HepG2 (cell line): Measurements from ENCODE around the gene SH2D3C. TPM values are rescaled to one million over a fixed set of nuclear protein-coding genes. Genes with fewer than 3 reads are reported as not detected.
A peak's percentile ranks its signal among the peaks of the same experiment; 100 is the strongest.

ENCODE experiments used
- ARNTL ChIP-seq: sonication (generic); formaldehyde crosslinking; IDR thresholded peaks from 2 replicates; pipeline ENCODE4 v1.4.0; 2020; ENCODE audit warnings: mild to moderate bottlenecking, missing genetic modification reagents
- ATF7-NPFF ChIP-seq: sonication (generic); formaldehyde crosslinking; IDR thresholded peaks from 2 replicates; pipeline ENCODE4 v1.8.1; 2023; ENCODE audit warnings: mild to moderate bottlenecking, low read depth, missing genetic modification reagents, moderate library complexity
- BRCA1 ChIP-seq: sonication (generic); formaldehyde crosslinking; IDR thresholded peaks from 2 replicates; pipeline ENCODE4 v1.4.0; 2020; ENCODE audit warnings: missing genetic modification reagents
- CHD4 ChIP-seq: fragments of 200-600 bp; sonication (generic); IDR thresholded peaks from 2 replicates; pipeline ENCODE4 v1.7.0; 2017; ENCODE audit warnings: mild to moderate bottlenecking, low read length, borderline replicate concordance
- FOSL2 ChIP-seq: sonication (generic); formaldehyde crosslinking; IDR thresholded peaks from 2 replicates; pipeline ENCODE4 v1.4.0; 2020; ENCODE audit warnings: missing genetic modification reagents
- GFI1 ChIP-seq: sonication (generic); formaldehyde crosslinking; IDR thresholded peaks from 2 replicates; pipeline ENCODE4 v1.5.0; 2020; ENCODE audit warnings: missing genetic modification reagents, mild to moderate bottlenecking, borderline replicate concordance
- GTF2F1 ChIP-seq: fragments of 150-350 bp; IDR thresholded peaks from 2 replicates; pipeline ENCODE4 v1.6.1; 2014; ENCODE audit warnings: low read length
- NCOA5 ChIP-seq: sonication (generic); formaldehyde crosslinking; IDR thresholded peaks from 2 replicates; pipeline ENCODE4 v1.4.0; 2020; ENCODE audit warnings: missing genetic modification reagents
- NONO ChIP-seq, 2 experiments: fragments of 450-650 bp in 1 of 2; sonication (generic) in 1 of 2; formaldehyde crosslinking in 1 of 2; IDR thresholded peaks in 1 of 2; conservative IDR thresholded peaks in 1 of 2; 2 replicates each; pipeline versions ENCODE4 v1.6.1 to v1.8.0; 2017 to 2022; ENCODE audit warnings: mild to moderate bottlenecking in 1 of 2, missing genetic modification reagents in 1 of 2, moderate library complexity in 1 of 2
- SETDB1 ChIP-seq: sonication (generic); formaldehyde crosslinking; IDR thresholded peaks from 2 replicates; pipeline ENCODE4 v1.5.1; 2020; ENCODE audit warnings: missing genetic modification reagents, mild to moderate bottlenecking, borderline replicate concordance
- SKI ChIP-seq: fragments of 450-650 bp; IDR thresholded peaks from one replicate; pipeline ENCODE4 v1.6.1; 2018; ENCODE audit warnings: mild to moderate bottlenecking; ENCODE audit not compliant: partially characterized antibody
- SP2 ChIP-seq: sonication (generic); formaldehyde crosslinking; IDR thresholded peaks from 2 replicates; pipeline ENCODE4 v1.5.1; 2020; ENCODE audit warnings: mild to moderate bottlenecking, missing genetic modification reagents
- TBL1XR1 ChIP-seq: fragments of 150-350 bp; IDR thresholded peaks from 2 replicates; pipeline ENCODE4 v1.6.1; 2014; ENCODE audit warnings: borderline replicate concordance, low read length; ENCODE audit not compliant: partially characterized antibody
- ZNF138 ChIP-seq: sonication (generic); formaldehyde crosslinking; IDR thresholded peaks from 2 replicates; pipeline ENCODE4 v1.5.0; 2020; ENCODE audit warnings: mild to moderate bottlenecking, low read depth, missing genetic modification reagents
- ZNF292 ChIP-seq: sonication (generic); formaldehyde crosslinking; IDR thresholded peaks from 2 replicates; pipeline ENCODE4 v1.8.1; 2022; ENCODE audit warnings: mild to moderate bottlenecking, low read depth, missing genetic modification reagents, borderline replicate concordance
- ZNF407 ChIP-seq: sonication (generic); formaldehyde crosslinking; IDR thresholded peaks from one replicate; pipeline ENCODE4 v1.5.1; 2020; ENCODE audit warnings: mild to moderate bottlenecking, missing genetic modification reagents; ENCODE audit errors: not compliant biosample characterization
- ZNF451 ChIP-seq: sonication (generic); formaldehyde crosslinking; IDR thresholded peaks from 2 replicates; pipeline ENCODE4 v1.5.0; 2020; ENCODE audit warnings: mild to moderate bottlenecking, missing genetic modification reagents
- ZNF543 ChIP-seq: sonication (generic); formaldehyde crosslinking; IDR thresholded peaks from 2 replicates; pipeline ENCODE4 v1.4.0; 2020; ENCODE audit warnings: mild to moderate bottlenecking, missing genetic modification reagents
- ZNF562 ChIP-seq: sonication (generic); formaldehyde crosslinking; IDR thresholded peaks from 2 replicates; pipeline ENCODE4 v1.8.0; 2022; ENCODE audit warnings: missing genetic modification reagents, borderline replicate concordance
- ZNF569 ChIP-seq: sonication (generic); formaldehyde crosslinking; IDR thresholded peaks from 2 replicates; pipeline ENCODE4 v1.5.0; 2020; ENCODE audit warnings: mild to moderate bottlenecking, missing genetic modification reagents, moderate library complexity, borderline replicate concordance
- ZNF674 ChIP-seq: sonication (generic); formaldehyde crosslinking; IDR thresholded peaks from 2 replicates; pipeline ENCODE4 v1.5.0; 2020; ENCODE audit warnings: low read depth, mild to moderate bottlenecking, missing genetic modification reagents
- ZNF839 ChIP-seq: sonication (generic); formaldehyde crosslinking; IDR thresholded peaks from 2 replicates; pipeline ENCODE4 v1.4.0; 2020; ENCODE audit warnings: missing genetic modification reagents, mild to moderate bottlenecking, borderline replicate concordance
- polyA plus RNA-seq, 8 experiments: library from polyadenylated mRNA; depleted of rRNA in 3 of 8; stranded (reverse) in 7 of 8; unstranded in 1 of 8; fragments of >200 nt; fragmentation: Illumina TruSeq in 4 of 8; extraction: Trizol in 4 of 8; gene quantifications; 2 replicates each; pipeline versions ENCODE4 v1.2.1 to v1.2.3, GENCODE V29; 2011 to 2016; ENCODE audit warnings: low read depth in 4 of 8, missing spikeins in 1 of 8, mixed read lengths in 1 of 8; ENCODE audit not compliant: insufficient read depth in 1 of 8
- total RNA-seq, 5 experiments: library from RNA; depleted of rRNA; stranded (reverse); fragments of >200 nt; fragmentation: Illumina TruSeq; extraction: Trizol; gene quantifications; 2 replicates each; pipeline ENCODE4 v1.2.3, GENCODE V29; 2016; ENCODE audit warnings: low read depth in 1 of 5
- TF ChIP-seq, protein P1 (sequence below): sonication (generic); formaldehyde crosslinking; IDR thresholded peaks from 2 replicates; pipeline ENCODE4 v1.8.1; 2023; ENCODE audit warnings: mild to moderate bottlenecking, missing genetic modification reagents, borderline replicate concordance

The SH2D3C gene
- total and polyA plus RNA-seq, 2 of the 13 experiments (the other 11 are each of a cell fraction or from before 2014, with no cell fraction given) = not detected

GRCh38 chr9:127825319-127826051 is 47.0 kb upstream of the SH2D3C start (continued):
- TF ChIP-seq ZNF543 (no peak), ATF7-NPFF (CRISPR knock-in tag) (0 out of 2 replicates have a peak, but pooled peaks have one; percentile 38), TBL1XR1 (no peak), ZNF138 (CRISPR knock-in tag) (no peak), SKI (no peak), ZNF569 (CRISPR knock-in tag) (no peak), SP2 (CRISPR knock-in tag) (no peak), ZNF292 (CRISPR knock-in tag) (peak; percentile 74; the same call in 1 of the 2 replicates), ZNF674 (CRISPR knock-in tag) (no peak), SETDB1 (CRISPR knock-in tag) (no peak), GFI1 (CRISPR knock-in tag) (no peak), ARNTL (CRISPR knock-in tag) (peak; percentile 72; the same call in 1 of the 2 replicates), ZNF407 (no peak), NCOA5 (no peak), ZNF562 (CRISPR knock-in tag) (no peak), FOSL2 (CRISPR knock-in tag) (peak; percentile 29; the same call in 1 of the 2 replicates), CHD4 (no peak), ZNF839 (CRISPR knock-in tag) (no peak), BRCA1 (CRISPR knock-in tag) (no peak), ZNF451 (CRISPR knock-in tag) (peak; percentile 72), NONO (IDR thresholded peaks at IDR 0.05) (no peak), NONO (CRISPR knock-in tag; conservative IDR thresholded peaks at IDR 0.05) (peak; percentile 72), GTF2F1 (no peak)
- TF ChIP-seq, protein P1, sequence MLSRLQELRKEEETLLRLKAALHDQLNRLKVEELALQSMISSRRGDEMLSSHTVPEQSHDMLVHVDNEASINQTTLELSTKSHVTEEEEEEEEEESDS = no peak
